Anterior cingulate cortex (tissue), 58 donors: ENCODE measurements around the gene TPRA1.

Source experiments
- DNase-seq, 58 donors: peaks; one replicate each; lab custom pipeline; 2025; lab: John Stamatoyannopoulos, UW

TPRA1 gene

GRCh38 chr3:127590593-127591465 is at the start of gene TPRA1:
TPRA1 (minus strand) TSS chr3:127590733; CDS start chr3:127580146, 10,587 bp downstream.
- DNase-seq = peak; percentile 46 to 97 (median 88)

DNA sequence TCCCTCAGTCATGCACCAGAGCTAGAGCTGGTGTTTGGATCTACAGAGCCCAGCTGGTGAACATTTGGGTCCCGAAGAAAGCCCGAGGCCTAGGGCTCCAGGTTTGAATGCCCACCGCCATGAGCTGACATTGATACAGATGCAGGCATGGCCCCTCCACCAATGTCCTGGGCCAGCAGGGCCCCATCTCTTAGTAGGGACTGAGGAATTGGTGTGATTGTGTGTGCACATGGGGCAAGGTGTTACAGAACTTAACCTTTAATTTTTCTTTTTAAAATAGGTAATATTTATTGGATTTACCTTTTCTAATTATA is 49.5 kb upstream of the TPRA1 start:
- no peak for DNase-seq

DNA sequence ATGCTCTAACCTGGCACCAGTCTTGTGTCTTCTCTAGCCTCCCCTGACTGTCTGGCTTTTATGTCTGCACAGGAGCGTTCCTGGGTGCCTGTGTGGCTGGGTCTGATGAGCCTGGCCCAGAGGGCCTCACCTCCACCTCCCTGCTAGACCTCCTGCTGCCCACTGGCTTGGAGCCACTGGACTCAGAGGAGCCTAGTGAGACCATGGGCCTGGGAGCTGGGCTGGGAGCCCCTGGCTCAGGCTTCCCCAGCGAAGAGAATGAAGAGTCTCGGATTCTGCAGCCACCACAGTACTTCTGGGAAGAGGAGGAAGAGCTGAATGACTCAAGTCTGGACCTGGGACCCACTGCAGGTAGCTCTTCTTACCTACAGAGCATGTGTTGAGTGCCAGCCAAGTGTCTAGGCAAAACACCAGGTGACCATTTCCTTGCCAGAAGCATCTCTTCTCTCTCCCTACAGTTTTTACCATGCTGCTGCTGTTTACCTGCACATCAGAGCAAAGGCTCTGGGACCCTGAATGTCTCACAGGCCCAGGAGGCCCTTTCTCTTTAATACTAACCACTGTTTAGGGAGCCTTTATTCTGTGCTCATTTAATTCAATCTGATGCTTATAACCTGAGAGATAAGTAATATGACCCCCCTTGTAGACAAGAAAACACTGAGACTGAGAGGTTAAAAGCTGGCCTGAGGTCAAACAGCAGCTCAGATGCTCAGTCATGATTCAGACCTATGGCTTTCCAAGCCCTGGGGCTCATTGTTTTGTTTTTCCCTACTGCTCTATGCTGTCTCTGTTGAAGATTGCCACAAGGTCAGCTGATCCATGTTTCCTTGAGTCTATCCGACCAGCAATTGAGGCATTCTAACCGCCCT is 48.9 kb upstream of the TPRA1 start:
- DNase-seq = no peak

DNA sequence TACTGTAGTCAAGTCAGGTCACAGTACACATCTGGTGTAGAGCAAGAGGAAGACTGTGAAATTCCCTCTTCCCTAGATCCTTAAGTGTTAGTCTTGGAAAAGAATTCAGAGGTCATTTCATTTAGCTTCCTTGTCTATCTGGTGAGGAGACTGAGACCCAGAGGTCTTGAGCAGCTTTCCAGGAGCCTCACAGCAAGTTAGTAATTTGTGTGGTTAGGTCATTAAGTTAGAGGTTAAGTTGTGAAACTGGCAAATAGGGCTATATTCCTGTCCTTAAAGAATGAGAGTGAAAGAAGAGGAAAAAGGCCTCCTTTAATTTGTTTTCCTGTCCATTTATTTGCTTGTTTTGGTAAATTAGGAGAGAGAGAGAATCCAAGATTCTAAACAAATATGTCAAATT is 47.4 kb upstream of the TPRA1 start:
- no peak for DNase-seq

- no peak for DNase-seq
Observed at GRCh38 chr3:127637546-127637945, 47.0 kb upstream of the TPRA1 start.

DNA sequence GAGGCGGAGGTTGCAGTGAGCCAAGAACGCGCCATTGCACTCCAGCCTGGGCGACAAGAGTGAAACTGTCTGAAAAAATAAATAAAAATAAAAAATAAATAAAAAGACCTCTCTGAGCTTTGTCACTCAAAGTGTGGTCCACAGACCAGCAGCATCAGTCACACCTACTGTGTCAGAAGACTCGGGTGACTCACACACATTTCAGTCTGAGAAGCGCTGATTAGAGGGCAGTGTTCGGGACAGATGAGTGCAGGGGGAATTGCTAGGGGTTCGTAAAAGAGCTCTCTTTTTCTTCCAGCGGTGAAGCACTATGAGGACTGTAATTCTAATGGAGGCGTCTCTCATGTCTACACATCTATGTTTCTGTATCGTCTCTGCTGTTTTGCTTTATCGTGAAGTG is 44.1 kb upstream of the TPRA1 start:
- no peak for DNase-seq

- no peak for DNase-seq
Observed at GRCh38 chr3:127632035-127632820, 41.7 kb upstream of the TPRA1 start.

GRCh38 chr3:127630811-127631714 is 40.5 kb upstream of the TPRA1 start:
- DNase-seq = no peak

DNA sequence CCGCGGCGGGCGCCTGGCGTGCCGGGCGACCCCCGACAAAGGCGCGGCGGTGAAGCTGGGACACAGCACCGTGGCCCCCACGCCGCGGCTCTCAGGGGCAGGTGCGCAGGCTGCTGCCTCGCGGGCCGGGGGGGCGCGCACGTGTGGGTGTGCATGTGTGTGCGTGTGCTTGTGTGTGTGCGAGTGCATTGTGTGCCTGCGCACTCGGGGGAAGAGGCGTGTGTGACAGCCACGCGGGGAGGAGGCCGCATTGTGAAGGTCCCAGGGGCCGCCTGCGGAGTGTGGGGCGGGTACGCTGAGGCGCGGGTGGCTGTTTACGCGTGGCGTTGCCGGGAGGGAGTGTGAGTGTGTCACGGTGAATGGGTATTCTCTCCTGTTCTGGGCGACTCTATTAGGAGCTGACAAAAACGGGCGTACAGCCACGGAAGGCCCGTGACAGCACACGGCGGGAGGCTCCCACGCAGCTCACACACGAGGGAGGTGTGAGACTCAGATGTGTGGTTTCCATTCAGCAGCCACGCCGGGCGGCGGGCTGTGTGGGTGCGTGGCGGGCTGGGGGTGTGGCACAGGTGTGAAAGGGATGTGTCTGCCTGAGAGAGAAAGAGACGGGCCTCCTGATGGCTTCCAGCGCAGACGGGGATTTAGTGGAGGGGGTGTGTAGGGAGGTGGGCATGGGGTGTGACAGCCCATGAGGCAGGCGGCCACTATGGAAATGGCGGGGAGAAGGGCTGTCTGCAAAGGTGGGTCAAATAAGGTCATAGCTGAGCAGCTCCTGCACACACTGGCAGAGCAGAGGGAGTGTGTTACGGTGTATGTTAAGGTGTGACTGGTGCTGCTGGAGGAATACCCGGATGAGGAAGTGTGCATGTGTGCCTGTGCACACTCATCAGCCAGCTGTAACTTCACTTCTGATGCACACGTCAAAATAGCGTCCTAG is 39.2 kb upstream of the TPRA1 start:
- DNase-seq = peak in 24 of 58 donors; percentile 6 to 62 (median 31)

DNA sequence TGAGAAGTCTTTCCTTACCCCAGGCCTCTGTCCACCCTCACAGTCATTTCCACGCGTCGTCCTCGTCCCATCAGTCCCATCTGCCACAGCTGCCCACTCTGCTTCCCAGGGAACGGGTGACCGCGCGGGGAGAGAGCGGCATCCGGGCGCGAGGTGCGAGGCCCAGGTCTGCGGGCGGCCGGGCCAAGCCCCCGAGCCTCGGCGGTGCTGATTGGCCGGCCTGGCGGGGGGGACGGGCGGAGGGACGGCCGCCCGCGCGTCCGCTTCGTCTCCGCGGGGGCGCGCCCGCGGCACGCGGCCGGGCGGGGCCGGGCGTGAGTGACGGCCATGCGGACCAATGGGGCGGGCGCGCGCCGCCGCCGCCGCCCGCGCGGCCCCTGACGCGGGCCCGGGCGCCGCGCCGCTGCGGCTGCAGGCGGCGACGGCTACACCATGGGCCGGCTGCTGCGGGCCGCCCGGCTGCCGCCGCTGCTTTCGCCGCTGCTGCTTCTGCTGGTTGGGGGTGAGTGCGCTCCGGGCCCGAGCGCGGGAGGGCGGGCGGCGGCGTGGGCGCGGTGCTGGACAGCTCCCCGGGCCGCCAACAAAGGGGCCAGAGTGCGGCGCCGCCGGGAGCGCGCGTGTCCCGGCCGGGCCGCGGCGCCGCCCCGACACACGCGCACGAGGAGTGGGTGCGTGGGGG is 38.4 kb upstream of the TPRA1 start, which contains the start of gene PODXL2:
TSS of gene PODXL2 (plus strand) at position 398 of the 679 bp plus-strand sequence. CDS start at position 433, 35 bp downstream.
- peak in 46 of 58 donors; percentile 16 to 67 (median 43) for DNase-seq

DNA sequence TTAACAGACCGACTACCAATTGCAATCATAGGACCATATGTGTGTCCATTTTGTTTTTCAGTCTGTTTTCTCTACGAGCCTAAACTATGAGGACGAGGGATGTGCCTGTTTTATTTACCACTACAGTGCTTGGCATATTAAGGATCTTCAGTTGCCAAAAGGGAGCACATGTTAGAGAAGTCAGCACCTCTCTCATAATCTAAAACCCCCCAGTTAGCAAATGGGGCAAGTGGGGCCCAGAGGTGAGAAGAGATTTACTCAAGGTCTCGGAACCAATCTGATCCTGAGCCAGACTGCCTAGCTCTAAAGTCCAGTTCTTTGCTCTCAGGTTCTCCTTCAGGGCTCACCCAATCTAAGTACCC is 37.9 kb upstream of the TPRA1 start:
- DNase-seq = no peak

DNA sequence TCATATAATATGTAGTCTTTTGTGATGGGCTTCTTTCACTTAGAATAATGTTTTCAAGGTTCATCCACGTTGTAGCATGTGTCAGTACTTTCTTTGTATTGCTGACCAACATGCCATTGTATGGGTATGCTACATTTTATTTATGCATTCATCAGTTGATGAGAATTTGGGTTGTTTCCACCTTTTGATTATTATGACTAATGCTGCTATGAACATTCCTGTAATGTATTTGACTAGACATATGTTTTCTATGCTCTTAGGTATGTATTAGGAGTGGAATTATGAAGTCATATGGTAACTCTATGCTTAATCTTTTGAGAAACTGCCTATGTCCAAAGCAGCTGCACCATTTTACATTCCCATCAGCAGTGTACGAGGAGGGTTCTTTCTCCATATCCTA is 35.3 kb upstream of the TPRA1 start:
- DNase-seq = no peak

DNA sequence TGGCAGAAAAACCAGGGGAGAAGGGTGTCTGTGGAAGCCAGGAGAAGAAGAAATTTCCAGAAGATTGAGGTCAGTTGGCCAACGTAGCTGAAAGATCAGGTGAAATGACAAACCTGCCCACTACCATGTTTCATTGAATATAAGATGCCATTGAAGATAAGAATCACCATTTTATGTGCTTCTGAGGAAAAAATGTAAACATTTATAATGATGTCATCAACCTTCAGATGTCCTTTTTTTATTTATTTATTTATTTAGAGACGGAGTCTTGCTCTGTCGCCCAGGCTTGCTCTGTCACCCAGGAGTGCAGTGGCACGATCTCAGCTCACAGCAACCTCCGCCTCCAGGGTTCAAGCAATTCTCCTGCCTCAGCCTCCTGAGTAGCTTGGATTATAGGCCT is 33.5 kb upstream of the TPRA1 start:
- no peak for DNase-seq

DNA sequence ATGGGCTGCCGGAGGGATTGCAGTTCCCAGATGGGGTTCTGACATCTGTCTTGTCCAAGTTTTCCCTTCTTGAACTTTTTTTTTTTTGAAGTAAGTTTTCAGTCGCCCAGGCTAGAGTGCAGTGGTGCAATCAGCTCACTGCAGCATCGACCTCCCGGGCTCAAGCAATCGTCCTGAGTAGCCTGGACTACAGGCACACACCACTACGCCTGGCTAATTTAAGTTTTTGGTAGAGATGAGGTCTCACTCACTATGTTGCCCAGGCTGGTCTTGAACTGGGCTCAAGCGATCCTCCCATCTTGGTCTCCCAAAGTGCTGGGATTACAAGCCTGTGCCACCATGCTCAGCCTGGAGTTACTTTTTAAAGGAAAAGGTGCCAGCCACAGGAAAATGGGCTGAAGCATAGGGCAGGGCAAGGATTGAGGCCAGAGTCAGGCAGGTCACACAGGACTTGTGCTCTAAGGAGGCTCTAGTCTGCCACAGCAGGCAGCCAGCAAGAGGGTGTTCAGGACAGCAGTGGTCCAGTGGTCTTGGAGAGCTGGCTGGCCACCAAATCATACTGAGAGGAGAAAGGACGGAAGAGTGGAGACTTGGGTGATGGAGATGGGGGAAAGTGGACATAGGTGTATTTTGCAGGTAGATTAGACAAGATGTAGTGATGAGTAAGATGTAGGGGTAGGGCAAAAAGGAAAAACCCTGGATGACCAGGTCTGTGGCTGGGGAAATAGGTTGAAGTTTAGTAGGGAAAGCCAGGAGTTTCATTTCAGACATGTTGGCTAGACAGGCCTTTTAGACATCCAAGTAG is 32.4 kb upstream of the TPRA1 start:
- no peak for DNase-seq

DNA sequence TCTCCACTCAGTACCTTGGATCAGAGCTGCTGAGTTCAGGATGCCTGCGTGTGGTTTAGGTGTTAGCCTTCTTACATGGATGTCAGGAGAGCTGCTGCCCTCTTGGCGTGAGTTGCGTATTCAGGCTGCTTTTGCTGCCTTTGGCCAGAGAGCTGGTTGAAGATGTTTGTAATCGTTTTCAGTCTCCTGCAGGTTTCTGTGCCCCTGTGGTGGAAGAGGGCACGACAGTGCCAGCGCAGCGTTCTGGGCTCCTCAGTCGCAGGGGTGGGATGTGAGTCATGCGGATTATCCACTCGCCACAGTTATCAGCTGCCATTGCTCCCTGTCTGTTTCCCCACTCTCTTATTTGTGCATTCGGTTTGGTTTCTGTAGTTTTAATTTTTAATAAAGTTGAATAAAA is 31.5 kb upstream of the TPRA1 start:
- DNase-seq = no peak

DNA sequence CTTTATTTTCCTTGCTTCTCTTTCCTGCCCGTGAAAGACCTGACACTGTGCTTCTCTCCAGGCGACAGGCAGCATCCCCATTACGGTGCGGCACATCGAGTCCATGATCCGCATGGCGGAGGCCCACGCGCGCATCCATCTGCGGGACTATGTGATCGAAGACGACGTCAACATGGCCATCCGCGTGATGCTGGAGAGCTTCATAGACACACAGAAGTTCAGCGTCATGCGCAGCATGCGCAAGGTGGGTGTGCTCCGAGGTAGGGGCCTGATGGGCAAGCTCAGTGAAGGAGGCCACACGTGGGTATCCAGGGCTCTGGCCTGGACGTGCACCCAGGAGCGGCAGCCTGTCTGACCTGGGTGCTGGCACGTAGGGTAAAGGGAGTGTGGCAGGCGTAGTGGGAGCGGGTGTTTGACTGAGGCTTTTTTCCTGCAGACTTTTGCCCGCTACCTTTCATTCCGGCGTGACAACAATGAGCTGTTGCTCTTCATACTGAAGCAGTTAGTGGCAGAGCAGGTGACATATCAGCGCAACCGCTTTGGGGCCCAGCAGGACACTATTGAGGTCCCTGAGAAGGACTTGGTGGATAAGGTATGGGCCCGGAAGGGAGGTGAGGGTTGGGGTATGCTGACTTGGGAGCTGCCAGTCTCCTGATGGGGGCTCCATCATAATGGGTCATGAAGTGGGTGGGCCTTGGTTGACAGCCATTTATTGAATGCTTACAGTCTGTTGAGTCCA is 30.3 kb upstream of the TPRA1 start:
- DNase-seq = no peak
